NCI-H2171 treated with DMSO at 0.1 percent for 48 hours (cell line): Measurements from ENCODE around the gene CCDC178.

Experiments used
- DNase-seq: peaks from one replicate; lab custom pipeline; 2025; lab: John Stamatoyannopoulos, UW

CCDC178 gene

DNA sequence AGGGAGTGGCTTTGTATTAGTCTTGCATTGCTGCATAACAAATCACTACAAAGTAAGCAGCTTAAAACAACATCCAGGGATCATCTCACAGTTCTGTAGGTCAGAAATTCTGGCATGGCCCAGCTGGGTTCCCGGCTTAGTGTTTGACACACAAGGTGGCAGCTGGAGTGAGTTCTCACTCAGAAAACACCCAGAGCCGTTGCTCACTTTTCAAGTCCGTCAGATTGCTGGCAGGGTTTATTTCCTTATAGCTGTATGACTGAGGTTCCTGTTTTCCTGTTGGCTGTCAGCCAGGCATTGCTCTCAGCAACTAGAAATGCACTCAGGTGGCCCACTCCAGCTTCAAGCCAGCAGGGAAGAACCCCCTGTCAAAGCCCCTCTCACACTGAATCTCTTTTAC lies 324.1 kb downstream of the CCDC178 start:
- peak; percentile 63 for DNase-seq

DNA sequence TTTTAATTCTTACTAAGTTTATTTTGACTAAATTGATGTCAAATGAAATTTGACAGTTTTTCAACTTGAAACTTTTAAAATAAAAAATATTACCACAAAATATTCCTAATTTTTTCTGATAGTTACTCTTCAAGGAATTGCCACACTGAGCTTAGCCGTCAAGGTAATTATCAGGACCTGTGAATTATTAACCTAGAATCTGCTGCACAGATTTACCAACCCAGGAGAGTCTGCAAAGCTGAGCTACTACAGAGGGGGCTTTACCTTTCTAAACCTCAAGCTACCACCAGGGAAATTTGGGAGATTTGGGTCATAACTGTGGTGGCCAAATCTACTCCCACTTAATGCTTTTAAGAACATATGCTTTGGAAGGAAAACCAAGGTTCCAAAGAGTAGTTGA lies 324.6 kb downstream of the CCDC178 start:
- DNase-seq, result no peak

DNA sequence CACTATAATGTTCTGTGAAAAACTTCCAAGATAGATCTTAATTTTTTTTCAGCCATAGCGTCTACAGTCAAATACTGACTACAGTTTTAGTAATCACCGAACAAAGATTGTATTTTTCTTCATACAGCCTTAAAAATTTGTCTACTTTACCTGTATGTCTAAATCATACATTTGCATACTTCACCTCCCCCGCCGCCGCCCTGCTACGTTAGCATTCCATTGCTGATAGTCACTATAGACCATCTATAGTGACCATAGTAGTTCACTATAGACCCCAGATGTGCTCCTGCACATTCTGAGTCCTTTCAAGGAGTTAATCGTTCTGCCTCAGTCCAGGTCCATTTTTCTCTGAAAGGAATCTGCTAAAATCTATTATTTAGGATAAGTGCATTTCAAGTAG lies 325.0 kb downstream of the CCDC178 start:
- DNase-seq, result no peak

DNA sequence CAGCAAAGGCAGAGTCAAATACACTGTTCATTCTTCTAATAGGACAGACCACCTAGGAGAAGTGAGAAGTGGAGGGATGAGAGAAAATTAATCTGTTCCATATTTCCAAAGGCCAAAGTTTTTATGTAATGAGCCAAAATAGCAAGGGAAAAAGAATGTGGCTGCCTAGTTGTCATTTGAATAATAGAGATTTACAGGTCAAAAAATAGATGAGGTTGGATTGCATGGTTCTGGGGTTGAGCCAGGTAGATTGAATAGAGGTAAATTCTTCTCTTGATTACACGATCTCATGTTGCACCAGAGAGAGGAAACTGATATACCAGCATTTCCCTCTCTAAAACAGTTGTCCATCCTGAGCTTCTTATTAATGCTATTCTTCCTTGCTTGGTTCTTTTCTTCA lies 325.8 kb downstream of the CCDC178 start:
- DNase-seq, result peak; percentile 21

DNA sequence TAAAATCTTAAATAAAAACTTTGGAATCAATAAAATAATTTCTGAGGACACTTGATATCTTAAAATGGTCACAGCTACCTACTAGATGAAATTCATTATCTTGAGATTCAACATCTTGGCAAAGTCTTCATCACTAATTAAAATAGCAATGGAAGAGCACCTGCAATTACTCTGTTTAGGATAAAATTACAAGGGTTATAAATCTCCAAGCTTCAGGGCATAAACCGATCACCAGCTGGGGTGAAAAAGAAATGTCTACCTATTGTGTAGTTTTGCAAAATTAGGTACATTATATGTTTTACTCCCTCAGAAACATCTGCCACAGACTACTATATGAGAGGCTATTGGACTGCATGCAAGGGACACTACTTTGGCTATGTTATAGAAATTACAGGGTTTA lies 327.1 kb downstream of the CCDC178 start:
- peak; percentile 38 for DNase-seq

DNA sequence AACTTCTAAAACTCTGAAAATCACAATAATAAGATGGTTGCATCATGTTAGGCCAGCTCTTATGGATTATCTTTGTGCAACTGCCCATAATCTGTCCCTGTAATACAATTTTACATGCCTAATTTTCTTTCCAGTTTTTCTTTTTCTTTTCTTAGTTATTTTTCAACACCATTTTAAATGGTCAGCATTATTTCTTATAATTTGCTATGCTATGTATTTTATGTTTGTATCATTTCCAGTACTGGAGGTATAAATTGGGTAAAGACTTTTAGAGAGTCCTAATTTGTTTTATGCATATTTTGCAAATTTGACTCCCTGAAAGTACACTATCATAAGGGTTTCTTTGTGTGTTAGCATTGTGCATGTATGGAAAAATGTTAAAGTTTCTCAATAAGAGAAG lies 333.0 kb downstream of the CCDC178 start:
- no peak for DNase-seq

DNA sequence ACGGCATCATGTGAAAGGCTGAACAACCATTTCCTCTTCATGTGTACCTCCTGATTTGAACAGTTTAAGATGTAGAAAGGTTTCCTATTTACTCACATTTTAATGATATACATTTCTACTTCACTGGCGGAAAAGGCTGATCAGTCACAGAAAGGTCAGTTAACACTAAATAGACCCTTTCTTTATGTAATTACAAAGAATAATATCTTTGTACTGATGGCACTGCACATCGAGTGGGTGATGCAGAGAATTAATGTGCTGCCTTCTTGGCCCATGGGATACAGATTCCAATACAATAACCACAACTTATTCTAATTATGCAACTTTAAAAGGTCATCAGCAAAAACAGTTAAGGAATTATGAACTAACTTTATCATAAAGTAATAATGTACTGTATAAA lies 339.2 kb downstream of the CCDC178 start:
- DNase-seq, result no peak

DNA sequence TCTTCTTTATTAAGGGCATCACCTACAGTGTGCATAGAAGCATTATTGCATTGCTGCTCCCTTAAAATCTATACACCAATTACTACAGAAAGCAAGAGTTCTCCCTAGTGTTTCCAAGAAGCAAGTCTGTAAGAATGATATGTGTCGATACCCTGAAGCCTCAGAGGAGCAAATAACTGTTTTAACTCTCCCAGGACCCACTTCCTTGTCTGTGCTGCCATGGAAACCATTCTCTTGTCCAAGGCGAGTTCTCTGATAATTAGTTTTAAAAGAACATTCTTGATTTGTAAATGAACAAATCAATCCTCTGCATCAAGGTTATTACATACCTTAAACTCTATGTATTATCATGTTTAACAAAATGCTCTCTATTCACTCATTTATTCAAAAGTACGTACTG lies 340.9 kb downstream of the CCDC178 start:
- DNase-seq, result no peak

DNA sequence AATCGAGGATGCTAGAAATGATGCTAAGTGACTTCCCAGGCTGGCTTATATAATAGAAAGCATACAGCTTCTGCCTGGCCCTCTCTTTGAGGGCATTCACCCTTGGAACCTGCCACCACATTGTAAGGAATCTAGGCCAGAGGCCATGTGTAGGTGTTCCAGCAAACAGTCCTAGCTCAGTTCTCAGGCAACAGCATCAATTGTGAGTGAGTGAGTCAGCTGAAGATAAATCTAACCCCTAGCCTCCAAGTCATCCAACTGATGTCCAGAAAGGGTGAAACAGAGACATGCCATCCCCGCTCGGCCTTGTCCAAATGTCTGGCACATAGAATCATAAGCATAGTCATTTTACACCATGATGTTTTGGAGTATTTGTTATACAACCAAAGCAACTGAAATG lies 343.4 kb downstream of the CCDC178 start:
- no peak for DNase-seq

DNA sequence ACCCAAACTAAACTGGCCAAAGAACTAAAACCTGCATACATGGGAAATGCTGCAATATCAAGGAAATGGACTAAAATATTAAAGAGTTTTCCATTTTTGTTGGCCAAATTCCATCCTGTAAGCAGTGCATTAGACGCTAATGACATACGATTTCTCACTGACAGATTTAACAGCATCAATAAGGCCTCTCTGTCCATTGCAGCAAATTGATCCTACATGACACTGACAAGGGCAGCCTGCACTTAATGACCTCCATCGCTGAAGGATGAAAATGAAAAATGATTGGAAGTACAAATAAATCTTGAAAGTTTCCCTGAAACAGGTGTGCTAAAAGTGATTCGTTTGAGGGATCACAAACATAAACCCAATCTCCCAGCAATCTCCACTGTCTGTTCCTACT lies 350.1 kb downstream of the CCDC178 start:
- DNase-seq, result no peak

DNA sequence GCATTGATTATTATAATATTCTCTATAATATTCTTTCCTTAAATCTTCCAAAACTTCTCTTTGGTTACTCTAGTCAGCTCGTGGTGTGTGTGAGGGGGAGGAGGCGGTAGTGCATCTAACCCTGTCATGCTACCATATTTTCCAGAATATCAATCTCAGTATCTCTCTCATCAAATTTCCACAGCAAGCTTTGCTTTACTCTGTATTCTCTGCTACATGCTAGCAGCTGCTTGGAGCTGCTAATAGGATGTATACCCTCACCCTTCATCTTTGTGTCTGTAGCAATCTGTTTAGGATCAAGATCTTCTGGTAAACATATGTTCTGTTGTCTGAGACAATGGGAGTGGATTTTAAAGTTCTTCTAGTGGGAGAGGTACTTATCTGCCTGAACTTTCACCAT lies 363.9 kb downstream of the CCDC178 start:
- DNase-seq, result peak; percentile 40

DNA sequence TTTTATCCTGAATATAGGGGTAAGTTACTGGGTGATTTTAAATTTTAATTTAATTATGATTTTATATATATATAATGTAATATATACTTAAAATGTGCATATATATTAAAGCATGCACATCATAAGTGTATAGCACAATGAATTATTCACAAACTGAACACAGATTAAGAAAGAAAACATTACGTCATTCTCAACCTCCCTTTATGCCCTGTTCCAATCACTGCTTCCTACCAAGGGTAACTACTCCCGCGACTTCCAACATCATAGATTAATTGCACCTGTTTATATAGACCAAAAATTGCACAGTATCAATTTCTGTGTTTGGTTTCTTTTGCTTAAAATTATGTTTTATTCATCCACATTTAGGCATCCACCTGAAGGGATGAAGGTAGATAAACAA lies 366.4 kb downstream of the CCDC178 start:
- DNase-seq, result no peak

DNA sequence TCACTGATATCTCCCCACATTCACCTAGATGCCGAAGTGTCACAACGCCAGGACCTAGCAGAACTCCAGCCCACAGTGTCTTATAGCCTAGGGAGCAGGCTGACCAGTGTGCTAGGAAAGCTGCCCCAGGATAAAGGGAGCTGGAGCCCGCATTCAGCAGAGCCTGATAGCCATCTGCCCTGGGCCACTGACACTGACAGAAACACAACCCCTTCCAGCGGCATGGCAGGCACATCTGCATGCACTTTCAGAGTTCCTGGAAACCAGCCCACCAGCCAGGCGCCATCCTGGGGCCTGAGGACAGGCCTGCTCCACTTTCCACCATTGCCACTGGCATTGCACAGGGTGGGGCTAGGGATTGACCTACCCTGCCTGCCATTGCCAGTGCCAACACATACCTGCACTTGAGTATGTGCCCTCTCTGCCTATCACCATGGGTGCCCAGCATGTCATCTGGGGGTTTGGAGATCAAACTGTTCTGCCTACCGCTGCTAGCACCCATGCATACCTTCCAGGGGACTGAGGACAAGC lies 377.6 kb downstream of the CCDC178 start:
- DNase-seq, result no peak

DNA sequence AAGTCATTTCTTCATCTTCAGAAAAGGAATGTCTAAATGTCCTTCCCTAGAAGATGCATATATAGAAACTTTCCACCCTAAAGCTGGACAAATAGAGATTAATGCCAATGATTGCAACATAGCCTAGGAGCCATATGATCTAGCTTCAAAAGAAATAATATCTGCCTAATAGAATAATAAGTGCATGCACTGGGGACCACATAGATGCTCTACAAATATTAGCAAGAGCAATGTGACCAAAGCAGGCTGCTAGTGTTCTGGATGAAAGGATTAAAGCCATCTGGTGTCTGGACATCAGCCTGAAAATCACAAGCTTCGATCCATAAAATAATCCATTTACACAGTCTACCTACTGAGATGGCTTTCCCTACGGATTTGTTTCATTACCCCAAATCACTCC lies 387.6 kb downstream of the CCDC178 start:
- no peak for DNase-seq

DNA sequence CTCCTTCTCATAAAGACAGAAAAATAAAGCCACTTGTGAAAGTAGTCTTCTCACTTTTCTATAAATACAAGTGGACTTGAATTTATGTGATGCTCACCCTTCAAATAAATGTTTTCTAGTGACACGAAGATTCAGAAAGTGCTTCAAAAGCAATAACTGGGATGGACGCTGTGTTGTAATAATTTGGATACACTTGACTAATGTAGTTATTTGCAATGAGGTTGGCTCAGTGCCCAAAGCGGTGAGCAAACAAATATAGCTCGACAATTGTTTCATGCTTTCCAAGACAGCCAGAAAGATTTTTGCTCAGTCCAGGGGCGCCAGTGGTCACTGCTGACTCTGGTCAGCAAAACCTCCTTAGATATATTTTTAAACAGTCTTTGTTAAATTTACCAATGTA lies 389.1 kb downstream of the CCDC178 start:
- peak; percentile 15 for DNase-seq

DNA sequence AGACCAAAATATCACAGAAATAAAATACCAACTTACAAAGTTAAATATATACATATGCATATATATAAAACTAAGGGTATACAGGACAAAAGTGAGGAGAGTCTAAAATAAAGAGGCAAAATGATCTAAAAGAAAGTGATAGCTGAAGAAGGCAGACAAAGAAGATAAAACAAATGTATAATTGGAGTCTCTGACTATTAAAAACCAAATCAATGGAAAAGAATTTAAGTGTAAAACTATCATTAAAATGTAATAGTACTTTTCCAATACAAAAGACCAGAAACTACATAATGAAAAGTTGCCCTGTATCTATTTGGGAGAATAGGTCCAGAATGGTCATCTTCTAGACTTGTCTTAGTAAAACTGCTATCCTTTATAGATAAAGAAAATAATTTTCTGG lies 400.3 kb downstream of the CCDC178 start:
- DNase-seq, result no peak

DNA sequence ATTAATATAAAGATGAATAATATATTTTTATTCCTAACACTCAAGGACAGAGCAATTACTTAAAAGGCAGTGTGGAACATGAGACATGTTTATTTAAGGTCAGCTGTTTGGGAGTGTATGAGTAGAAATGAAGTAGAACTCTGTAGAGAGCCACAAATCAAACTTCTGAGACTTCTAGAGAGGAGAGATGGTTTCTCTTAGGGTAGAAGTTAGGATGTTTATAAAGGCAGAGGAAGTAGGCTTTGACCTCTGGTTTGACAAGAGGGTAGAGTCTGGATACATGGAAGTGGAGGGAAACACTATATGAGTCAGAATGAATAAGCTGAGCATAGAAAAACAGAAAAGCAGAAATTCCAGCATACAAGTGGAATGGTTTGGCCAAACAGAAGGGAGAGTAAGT lies 405.6 kb downstream of the CCDC178 start:
- DNase-seq, result no peak

DNA sequence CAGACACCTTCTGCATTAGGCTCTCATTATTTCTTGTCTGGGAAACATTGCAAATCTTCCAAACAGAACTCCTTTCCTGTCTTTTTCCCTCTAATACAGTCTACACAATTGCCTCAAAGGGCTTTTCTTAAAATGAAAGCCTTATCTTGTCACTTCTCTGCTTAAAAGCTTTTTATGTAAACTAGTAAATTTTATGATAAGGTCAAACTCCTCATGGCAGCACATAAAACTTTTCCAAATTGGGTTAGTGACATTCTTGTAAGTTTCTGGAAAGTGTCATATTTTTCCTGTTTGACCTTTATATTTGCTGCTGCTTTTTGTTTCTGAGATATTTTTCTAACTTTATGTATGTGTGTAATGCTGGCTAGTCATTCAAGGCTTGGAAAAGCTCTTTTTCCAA lies 406.3 kb downstream of the CCDC178 start:
- no peak for DNase-seq

DNA sequence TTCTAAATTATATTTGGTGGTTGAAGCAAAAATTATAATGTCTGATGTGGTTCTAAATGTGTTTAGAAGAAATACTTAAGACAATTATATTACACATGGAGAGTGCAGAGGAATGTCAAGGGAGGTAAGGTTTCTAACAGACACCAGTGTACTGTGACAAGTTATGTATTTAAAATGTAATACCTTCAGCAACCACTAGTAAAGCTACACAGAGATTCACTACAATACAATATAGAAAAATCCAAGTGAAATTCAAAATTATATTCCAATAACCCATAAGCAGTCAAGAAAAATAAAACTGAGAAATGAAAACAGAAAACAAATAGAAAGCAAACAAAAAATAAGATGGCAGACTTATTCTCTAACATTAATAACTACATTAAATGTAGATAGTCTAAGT lies 418.2 kb downstream of the CCDC178 start:
- no peak for DNase-seq

DNA sequence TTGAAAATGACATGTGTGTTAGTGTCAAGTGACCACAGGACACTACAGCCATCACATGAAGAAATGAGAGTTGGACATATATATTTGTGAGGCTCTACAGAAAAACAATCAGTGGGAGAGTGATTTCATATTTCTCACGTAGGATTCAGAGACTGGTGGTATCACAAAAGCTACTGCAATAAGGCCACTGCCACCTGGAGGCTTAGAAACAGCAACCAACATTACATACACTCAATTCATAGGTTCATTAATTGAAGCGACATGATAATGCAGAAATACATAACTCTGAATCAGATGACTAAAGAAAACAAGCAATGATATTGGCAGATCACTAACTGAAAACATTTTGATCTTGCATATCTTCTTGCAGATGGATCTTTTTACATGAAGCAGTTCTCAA lies 419.6 kb downstream of the CCDC178 start:
- DNase-seq, result no peak

DNA sequence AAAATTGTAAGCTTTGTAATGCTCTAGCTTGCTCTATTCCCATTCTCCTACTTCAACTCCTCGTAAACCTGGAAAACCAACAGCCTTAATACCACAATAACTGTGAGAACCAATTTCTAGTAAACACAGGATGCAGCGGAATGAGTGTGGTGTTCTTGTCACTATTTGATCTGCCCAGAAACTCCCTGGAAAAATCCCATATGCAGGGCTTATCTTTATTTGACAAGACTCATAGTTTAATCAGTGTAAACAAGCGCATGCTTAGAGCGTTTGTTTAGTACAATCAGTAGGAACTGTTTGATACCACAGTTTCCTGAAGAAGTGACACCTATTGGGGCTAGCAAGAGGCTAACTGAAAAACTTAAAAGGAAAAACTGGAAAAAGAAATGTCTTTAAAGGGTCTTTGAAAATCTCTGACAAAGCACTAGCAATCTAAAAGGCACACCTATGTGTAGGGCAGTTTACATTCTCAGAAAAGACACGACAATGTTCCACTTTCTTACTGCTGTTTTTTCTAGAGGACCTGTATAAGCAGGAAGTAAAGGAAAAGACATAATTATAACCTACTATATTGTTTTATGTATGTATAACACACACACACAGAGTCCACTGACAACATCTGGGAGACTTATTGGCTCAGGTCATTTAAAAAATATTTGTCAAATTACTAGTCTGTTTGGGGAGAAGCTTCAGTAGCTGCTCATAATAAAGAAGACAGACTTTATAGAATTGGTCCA lies 426.3 kb downstream of the CCDC178 start:
- no peak for DNase-seq

DNA sequence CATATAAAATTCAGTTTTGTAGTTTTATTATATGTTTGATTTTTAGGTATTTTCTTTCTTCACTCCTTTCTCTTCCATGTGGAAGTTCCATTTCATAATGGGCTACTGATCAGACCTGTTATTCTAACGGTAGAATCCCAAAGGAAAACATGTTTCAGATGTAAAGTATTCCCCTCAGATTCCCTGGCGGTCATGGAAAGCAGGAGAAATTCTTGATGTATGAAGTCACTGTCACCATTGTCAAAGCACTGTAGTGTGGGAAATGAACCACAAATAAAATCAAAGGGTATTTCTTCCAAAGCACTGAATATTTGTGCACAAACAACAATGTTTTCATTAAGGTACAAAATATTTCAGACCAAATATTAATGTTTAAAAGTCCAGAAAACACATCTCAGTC lies 430.4 kb downstream of the CCDC178 start:
- DNase-seq, result no peak

DNA sequence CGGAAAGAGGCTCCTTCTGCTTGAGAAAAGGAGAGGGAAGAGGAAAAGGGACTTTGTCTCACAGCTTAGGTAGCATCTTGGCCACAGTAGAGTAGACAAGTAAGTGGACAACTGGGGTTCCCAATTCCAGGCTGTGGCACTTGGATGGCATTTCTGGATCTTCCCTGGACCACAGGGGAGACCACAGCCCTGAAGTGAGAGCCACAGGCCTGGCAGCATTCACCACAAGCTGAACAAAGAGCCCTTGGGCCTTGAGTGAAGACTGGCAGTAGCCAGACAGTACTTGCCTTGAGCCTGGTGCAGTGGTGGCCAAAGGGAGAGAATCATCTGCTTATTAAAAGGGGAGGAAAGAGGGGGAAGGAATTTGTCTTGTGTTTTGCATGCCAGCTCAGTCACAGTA lies 441.6 kb downstream of the CCDC178 start:
- DNase-seq, result no peak

DNA sequence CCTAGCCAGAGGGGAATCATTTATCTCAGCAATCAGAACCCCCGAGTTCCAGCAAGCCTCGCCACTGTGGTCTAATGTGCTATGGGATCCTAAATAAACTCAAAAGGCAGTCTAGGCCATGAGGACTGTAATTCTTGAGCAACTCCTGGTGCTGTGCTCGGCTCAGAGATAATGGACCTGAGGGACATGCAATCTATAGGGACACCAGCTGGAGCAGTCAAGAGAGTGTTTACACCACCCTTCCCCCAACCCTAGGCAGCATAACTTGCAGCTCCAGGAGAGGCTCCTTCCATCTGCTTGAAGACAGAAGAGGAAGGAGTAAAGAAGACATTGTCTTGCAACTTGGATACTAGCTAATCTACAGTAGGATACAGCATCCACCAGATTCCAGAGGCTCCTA lies 442.2 kb downstream of the CCDC178 start:
- peak; percentile 55 for DNase-seq
